ENCODE data around the gene SCLY.

DNA sequence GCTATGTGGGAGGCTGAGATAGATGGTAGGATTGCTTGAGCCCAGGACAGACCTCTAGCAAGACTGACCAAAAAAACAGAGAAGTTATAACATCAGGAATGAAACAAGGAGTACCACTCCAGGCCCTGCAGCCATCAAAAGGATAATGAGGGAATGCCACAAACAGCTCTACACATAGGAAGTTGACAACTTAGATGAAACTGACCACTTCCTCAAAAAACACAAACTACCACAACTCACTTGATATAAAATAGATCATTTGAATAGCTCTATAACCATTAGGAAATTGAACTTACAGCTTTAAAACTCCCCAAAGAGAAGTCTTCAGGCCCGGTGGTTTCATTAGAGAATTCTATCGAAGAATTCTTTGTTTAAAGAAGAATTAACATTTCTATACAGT lies 26.4 kb downstream of the SCLY start:
- no peak for TF ChIP-seq CTCF (IDR thresholded peaks at IDR 0.05)
- TF ChIP-seq POLR2A (IDR thresholded peaks at IDR 0.05) = no peak
